ENCODE results near the gene PRKCE.

GRCh38 chr2:46151577-46151976, 500.1 kb downstream of the PRKCE start:
- TF ChIP-seq CTCF (IDR thresholded peaks at IDR 0.05; ENCODE audit: low read depth, low read length, missing input control) (no peak), RAD21 (IDR thresholded peaks at IDR 0.05) (no peak), TAF1 (conservative IDR thresholded peaks at IDR 0.05) (no peak), FOXA2 (IDR thresholded peaks at IDR 0.05) (no peak), SP1 (IDR thresholded peaks at IDR 0.05) (no peak), EGR1 (IDR thresholded peaks at IDR 0.05; ENCODE audit: low read depth in 2 of 2) (no peak), ATF3 (IDR thresholded peaks at IDR 0.05) (no peak), ZBTB33 (IDR thresholded peaks at IDR 0.05) (no peak)

All from liver (tissue), 3 donors.